GM21447 (cell line): ENCODE measurements around the gene TPSD1.
"Not testable (repeated sequence)": the region's sequence is repeated elsewhere in the genome, so short reads cannot be mapped to it uniquely, and the experiment has no call there.

Source experiments
- ATAC-seq: cut with Tn5 transposase; IDR thresholded peaks from one replicate; pipeline ENCODE4 v1.9.1; 2021; ENCODE audit not compliant: unreplicated experiment

TPSD1 gene

GRCh38 chr16:1262210-1262845 is 6.5 kb downstream of the TPSD1 start:
- ATAC-seq, result no peak

- ATAC-seq, result no peak
Measured at GRCh38 chr16:1262846-1263221, 7.0 kb downstream of the TPSD1 start.

GRCh38 chr16:1263591-1264344 is 7.9 kb downstream of the TPSD1 start:
- ATAC-seq, result no peak

- ATAC-seq, result no peak
Measured at GRCh38 chr16:1264345-1265089, 8.6 kb downstream of the TPSD1 start.

GRCh38 chr16:1265090-1265630 is 9.3 kb downstream of the TPSD1 start:
- no peak for ATAC-seq

GRCh38 chr16:1265826-1266225 is 10.0 kb downstream of the TPSD1 start:
- no peak for ATAC-seq

GRCh38 chr16:1269418-1269817 is 13.5 kb downstream of the TPSD1 start:
- ATAC-seq, result not testable (repeated sequence)

- ATAC-seq, result no peak
Measured at GRCh38 chr16:1271380-1271723, 15.5 kb downstream of the TPSD1 start.

- ATAC-seq, result not testable (repeated sequence)
Measured at GRCh38 chr16:1271724-1272413, 16.0 kb downstream of the TPSD1 start.

GRCh38 chr16:1272453-1273198 is 16.8 kb downstream of the TPSD1 start:
- no peak for ATAC-seq

- no peak for ATAC-seq
Measured at GRCh38 chr16:1273816-1274215, 17.9 kb downstream of the TPSD1 start.

- ATAC-seq, result no peak
Measured at GRCh38 chr16:1274767-1275166, 18.9 kb downstream of the TPSD1 start.

GRCh38 chr16:1275791-1276579 is 20.1 kb downstream of the TPSD1 start:
- ATAC-seq, result no peak

- no peak for ATAC-seq
Measured at GRCh38 chr16:1276580-1276878, 20.7 kb downstream of the TPSD1 start.

GRCh38 chr16:1277151-1277598 is 21.3 kb downstream of the TPSD1 start:
- ATAC-seq, result no peak

- ATAC-seq, result no peak
Measured at GRCh38 chr16:1277617-1278282, 21.9 kb downstream of the TPSD1 start.

GRCh38 chr16:1278477-1278876 is 22.6 kb downstream of the TPSD1 start:
- no peak for ATAC-seq

- ATAC-seq, result no peak
Measured at GRCh38 chr16:1279081-1279944, 23.4 kb downstream of the TPSD1 start.
